HG03095 (cell line): Measurements from ENCODE around the gene RPS6KA2.
"Not testable (repeated sequence)": the region's sequence is repeated elsewhere in the genome, so short reads cannot be mapped to it uniquely, and the experiment has no call there.

Source experiments
- ATAC-seq: cut with Tn5 transposase; IDR thresholded peaks from one replicate; pipeline ENCODE4 v1.9.1; 2021; ENCODE audit warnings: moderate library complexity; ENCODE audit not compliant: unreplicated experiment

The RPS6KA2 gene

DNA sequence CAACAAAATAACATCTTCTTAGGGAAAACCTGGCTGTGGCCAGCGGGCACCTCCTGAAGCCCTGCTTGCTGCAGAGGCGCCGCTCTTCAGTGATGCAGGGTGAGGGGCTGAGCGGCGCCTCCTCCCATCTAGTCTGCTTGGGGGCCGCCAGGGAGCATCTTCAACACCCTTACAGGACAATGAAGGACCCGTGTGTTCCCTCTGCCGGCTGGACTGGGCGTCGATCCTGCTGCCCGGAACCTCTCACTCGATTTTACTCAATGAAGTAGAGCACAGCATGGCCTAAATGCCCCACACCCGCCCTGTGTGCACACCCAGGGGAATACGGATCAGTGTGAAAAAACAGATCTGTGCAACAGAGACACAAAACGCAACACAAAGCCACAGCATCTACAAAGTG, 215.8 kb downstream of the RPS6KA2 start:
- ATAC-seq: no peak

DNA sequence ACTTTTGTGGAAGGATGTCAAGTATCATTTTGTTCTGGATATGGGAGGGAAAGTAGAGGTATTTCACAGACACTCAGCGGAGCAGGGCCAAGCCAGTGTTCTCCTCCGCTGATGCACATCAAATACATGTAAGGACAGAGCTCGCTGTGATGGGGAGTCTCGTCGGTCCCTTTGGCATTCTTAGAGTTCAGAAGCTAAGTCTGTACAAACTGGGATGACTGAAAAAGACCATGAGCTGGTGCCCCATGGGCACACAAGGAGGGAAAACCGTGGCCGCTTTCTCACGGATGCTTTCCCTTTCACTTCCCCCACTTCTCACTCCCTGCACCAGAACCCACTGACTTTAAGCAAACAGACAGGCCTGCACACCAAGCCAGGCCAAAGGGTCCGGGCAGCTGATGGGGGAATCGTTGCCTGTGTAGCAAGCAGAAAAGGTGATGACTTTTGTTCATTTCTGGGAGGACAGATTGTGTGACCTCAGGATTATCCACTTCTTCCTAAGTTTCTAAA, 216.6 kb downstream of the RPS6KA2 start:
- peak; percentile 48 for ATAC-seq

DNA sequence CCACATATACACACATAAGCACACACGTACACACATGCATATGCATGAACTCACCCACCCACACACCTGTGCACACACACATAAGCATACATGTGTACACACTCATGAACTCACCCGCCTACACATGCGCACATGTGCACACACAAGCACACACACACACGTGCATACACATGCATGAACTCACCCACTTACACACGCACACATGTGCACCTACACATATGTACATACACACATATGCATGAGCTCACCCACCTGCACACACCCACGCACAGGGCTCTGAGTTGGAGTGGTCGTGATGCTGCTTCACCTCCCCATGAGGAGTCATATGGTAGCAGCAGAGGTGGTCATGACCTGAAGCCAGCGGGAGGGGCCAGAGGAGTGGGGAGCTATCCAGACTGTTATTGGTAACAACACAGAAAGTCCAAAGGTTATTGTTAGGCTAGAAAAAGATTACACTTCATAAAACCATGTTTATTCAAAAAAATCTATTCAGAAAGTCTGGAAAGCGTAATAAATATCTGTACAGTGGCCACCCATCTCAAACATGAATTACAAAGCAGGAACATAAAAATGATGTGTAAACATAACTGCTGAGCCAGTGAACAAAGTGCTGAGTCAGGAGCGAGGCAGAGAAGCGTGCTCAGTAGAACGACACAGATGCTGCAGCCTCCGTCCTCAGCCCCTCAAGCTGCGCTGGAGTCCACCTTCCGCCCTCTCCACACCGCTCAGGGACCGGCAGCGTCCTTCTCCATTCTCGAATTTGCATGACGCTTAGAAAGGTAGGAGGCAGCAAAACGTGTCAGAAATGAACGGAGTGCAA, 217.9 kb downstream of the RPS6KA2 start:
- no peak for ATAC-seq

- no peak for ATAC-seq
Observed at GRCh38 chr6:166406197-166406596, 220.9 kb downstream of the RPS6KA2 start.

DNA sequence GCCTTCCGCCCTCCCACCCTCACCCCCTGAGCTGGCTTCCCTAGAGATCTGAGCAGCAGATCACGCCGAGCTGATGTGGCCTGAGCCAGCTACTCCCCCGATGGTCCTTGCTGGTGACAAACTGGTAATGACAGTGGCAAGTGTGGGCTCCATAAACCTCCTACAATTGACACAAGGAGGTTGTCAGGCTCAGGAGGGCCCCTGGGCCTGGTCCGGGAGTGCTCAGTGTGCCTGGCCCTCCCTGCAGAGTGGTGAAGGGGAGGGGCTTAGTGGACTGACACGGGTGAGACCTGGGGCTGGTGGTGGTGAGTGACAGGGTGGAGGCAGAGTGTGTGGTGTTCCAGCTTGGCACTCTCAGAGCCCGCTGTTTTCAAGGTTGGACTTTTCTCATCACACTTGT, 221.7 kb downstream of the RPS6KA2 start:
- no peak for ATAC-seq

DNA sequence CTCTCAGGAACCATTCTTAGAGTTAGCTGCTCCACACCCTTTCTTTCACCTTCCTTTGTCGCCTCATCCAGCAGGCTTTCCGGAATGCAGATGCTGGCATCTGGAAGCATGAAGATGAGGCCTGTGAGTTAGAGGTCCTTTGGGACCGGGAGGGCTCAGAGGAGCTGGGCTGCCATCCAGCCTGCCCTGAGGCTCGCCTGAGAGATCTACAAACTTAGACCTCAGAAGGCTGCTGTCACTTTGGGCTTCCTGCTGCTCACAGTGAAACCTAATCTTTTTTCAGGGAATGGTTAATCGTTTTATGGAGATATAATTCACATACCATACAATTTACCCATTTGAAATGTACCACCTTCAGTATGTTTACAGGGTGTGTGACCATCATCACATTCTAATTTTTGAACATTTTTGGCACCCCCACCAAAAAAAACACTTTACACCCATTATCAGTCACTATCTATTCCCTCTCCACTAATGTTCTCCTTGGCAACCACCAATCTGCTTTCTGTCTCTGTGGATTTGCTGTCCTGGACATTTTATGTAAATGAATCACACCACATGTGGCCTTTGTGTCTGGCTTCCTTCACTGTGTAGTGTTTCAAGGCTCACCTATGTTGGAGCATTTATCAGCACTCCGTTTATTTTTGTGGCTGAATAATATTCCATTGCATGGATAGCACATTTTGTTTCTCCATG, 224.3 kb downstream of the RPS6KA2 start:
- no peak for ATAC-seq

DNA sequence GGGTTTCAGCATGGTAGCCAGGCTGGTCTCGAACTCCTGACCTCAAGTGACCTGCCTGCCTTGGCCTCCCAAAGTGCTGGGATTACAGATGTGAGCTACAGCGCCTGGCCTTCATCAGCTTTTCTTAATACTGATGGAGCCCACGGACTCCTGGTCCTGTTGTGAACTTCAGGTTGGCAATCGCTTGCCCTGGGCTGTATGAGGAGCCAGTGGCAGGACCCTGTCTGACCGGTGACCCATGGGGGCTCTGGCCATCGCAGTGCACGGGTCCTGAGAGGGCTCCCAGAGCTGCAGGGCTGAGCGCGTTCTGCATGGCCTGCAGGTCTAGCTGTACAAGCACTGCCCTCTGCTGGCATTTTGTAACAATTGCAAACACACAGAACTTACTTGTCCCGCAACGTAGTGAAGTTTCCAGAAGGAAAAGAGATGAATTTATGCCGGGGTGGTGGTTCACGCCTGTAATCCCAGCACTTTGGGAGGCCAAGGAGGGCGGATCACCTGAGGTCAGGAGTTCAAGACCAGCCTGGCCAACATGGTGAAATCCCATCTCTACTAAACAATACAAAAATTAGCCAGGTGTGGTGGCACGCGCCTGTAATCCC, 226.3 kb downstream of the RPS6KA2 start:
- ATAC-seq: peak; percentile 83

GRCh38 chr6:166400181-166400580, 226.9 kb downstream of the RPS6KA2 start:
- no peak for ATAC-seq

DNA sequence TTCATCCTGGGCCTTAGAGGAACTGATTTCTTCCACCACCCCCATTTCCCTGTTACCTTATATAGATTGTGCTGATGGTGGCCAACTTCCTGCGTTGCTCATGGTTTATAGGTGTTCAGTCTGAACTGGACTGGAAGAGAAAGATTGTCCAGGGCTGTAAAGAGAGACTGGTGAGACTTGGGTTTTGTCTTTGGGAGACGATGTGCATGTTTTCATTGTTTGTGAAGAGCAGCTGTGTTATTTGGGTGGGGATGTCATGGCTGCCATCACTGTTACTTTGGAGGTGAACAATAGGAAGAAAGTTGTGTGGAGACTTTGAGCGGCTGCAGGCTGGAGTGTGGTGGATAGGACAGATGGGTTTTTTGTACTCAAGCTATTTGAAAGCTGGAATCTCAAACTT, 228.7 kb downstream of the RPS6KA2 start:
- ATAC-seq: no peak

- ATAC-seq: no peak
Observed at GRCh38 chr6:166397849-166398248, 229.2 kb downstream of the RPS6KA2 start.

DNA sequence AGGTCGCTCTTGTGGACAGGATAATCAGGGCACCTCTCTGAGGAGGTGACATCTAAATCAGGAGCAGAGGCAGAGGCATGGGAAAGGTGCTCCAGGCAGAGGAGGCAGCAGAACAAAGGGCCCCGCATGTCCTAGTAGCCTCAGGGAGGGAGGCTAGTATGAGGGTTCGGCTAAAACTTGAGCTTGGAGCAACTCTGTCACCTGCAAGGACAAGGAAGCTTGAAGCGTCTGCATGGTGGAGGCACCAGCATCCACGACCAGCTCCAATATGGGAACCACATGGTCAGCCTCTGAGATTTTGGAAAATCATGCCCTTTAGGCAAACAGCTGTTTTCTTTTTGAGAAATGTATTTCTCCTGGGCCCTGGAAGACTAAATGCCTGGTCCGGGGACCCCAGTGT, 231.3 kb downstream of the RPS6KA2 start:
- no peak for ATAC-seq

DNA sequence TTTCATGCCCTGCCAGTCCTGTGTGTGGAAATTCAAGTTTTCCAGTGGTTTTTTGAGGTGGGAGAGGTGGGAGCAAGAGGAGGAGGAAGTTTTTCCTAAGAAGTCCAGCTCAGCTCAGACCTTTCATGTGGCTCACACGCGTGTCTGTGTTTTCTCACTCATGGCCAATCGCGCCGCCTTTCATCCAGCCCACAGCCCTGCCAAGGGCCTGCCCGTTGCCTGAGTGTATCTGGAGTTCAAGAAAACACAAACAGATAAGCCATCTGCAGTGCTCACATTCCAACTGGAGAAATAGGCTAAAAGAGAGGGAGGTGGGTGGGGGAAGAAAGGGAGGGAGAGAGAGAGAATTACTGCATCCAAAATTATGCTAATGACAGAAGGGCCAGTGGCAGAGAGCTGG, 231.7 kb downstream of the RPS6KA2 start:
- no peak for ATAC-seq

- no peak for ATAC-seq
Observed at GRCh38 chr6:166394036-166394892, 232.8 kb downstream of the RPS6KA2 start.

GRCh38 chr6:166393535-166393823, 233.6 kb downstream of the RPS6KA2 start:
- no peak for ATAC-seq

DNA sequence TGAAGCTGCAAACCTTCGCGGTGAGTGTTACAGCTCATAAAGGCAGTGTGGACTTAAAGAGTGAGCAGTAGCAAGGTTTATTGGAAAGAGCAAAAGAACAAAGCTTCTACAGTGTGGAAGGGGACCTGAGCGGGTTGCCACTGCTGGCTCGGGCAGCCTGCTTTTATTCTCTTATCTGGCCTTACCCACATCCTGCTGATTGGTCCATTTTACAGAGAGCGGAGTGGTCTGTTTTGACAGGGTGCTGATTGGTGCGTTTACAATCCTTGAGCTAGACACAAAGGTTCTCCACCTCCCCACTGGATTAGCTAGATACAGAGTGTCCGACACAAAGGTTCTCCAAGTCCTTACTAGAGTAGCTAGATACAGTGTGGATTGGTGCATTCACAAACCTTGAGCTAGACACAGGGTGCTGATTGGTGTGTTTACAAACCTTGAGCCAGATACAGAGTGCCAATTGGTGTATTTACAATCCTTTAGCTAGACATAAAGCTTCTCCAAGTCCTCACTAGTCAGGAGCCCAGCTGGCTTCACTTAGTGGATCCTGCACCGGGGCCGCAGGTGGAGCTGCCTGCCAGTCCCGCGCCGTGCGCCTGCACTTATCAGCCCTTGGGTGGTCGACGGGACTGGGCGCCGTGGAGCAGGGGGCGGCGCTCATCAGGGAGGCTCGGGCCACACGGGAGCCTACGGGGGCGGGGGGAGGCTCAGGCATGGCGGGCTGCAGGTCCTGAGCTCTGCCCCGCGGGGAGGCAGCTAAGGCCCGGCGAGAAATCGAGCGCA, 234.1 kb downstream of the RPS6KA2 start:
- ATAC-seq: not testable (repeated sequence)

GRCh38 chr6:166389119-166389518, 237.9 kb downstream of the RPS6KA2 start:
- no peak for ATAC-seq

- no peak for ATAC-seq
Observed at GRCh38 chr6:166388290-166389004, 238.6 kb downstream of the RPS6KA2 start.

GRCh38 chr6:166387642-166388289, 239.3 kb downstream of the RPS6KA2 start:
- no peak for ATAC-seq

- not testable (repeated sequence) for ATAC-seq
Observed at GRCh38 chr6:166387098-166387497, 240.0 kb downstream of the RPS6KA2 start.
